HEK293 (cell line): ENCODE measurements around the gene LYL1.

Source experiments
- FEZF1 ChIP-seq: fragments of 450-650 bp; formaldehyde crosslinking; IDR thresholded peaks from 2 replicates; pipeline ENCODE4 v1.5.1; 2016; ENCODE audit warnings: missing biosample characterization, missing genetic modification characterization
- HOXC10 ChIP-seq: sonication (generic); formaldehyde crosslinking; IDR thresholded peaks from 2 replicates; pipeline ENCODE4 v1.8.1; 2023; ENCODE audit warnings: mild to moderate bottlenecking, missing genetic modification reagents
- KLF10 ChIP-seq: fragments of 450-650 bp; IDR thresholded peaks from 2 replicates; pipeline ENCODE4 v1.5.1; 2018; ENCODE audit warnings: missing biosample characterization, mild to moderate bottlenecking, missing genetic modification characterization
- KLF8 ChIP-seq: fragments of 450-650 bp; formaldehyde crosslinking; IDR thresholded peaks from 2 replicates; pipeline ENCODE4 v1.5.1; 2016; ENCODE audit warnings: missing biosample characterization, missing genetic modification characterization
- MYNN ChIP-seq: fragments of 450-650 bp; formaldehyde crosslinking; IDR thresholded peaks from 2 replicates; pipeline ENCODE4 v1.5.1; 2016; ENCODE audit warnings: missing biosample characterization, missing genetic modification characterization, borderline replicate concordance
- OSR2 ChIP-seq: fragments of 450-650 bp; formaldehyde crosslinking; IDR thresholded peaks from 2 replicates; pipeline ENCODE4 v1.5.1; 2016; ENCODE audit warnings: missing biosample characterization, missing genetic modification characterization
- PRDM1 ChIP-seq: fragments of 450-650 bp; formaldehyde crosslinking; IDR thresholded peaks from 2 replicates; pipeline ENCODE4; 2016; ENCODE audit warnings: missing biosample characterization, missing genetic modification characterization
- SP3 ChIP-seq: fragments of 450-650 bp; formaldehyde crosslinking; IDR thresholded peaks from 2 replicates; pipeline ENCODE4 v1.5.1; 2016; ENCODE audit warnings: missing biosample characterization, missing genetic modification characterization
- SP7 ChIP-seq: fragments of 450-650 bp; formaldehyde crosslinking; IDR thresholded peaks from 2 replicates; pipeline ENCODE4 v1.5.1; 2016; ENCODE audit warnings: missing biosample characterization, missing genetic modification characterization
- ZBTB10 ChIP-seq: fragments of 450-650 bp; formaldehyde crosslinking; IDR thresholded peaks from 2 replicates; pipeline ENCODE4 v1.5.1; 2016; ENCODE audit warnings: missing biosample characterization, missing genetic modification characterization
- ZBTB44 ChIP-seq: fragments of 450-650 bp; IDR thresholded peaks from 2 replicates; pipeline ENCODE4 v1.5.1; 2018; ENCODE audit warnings: missing biosample characterization, mild to moderate bottlenecking, missing genetic modification characterization
- ZBTB49 ChIP-seq: fragments of 450-650 bp; formaldehyde crosslinking; IDR thresholded peaks from 2 replicates; pipeline ENCODE4 v1.5.1; 2016; ENCODE audit warnings: missing biosample characterization, missing genetic modification characterization, low read depth
- ZFP69B ChIP-seq: fragments of 450-650 bp; formaldehyde crosslinking; IDR thresholded peaks from 2 replicates; pipeline ENCODE4 v1.5.1; 2016; ENCODE audit warnings: missing biosample characterization, missing genetic modification characterization
- ZIC2 ChIP-seq: fragments of 450-650 bp; formaldehyde crosslinking; IDR thresholded peaks from 2 replicates; pipeline ENCODE4 v1.5.1; 2016; ENCODE audit warnings: missing biosample characterization, missing genetic modification characterization
- ZNF121 ChIP-seq: fragments of 450-650 bp; formaldehyde crosslinking; IDR thresholded peaks from 2 replicates; pipeline ENCODE4 v1.5.1; 2016; ENCODE audit warnings: missing biosample characterization, missing genetic modification characterization
- ZNF140 ChIP-seq: fragments of 450-650 bp; formaldehyde crosslinking; IDR thresholded peaks from 2 replicates; pipeline ENCODE4 v1.5.1; 2016; ENCODE audit warnings: missing biosample characterization, missing genetic modification characterization
- ZNF184 ChIP-seq: fragments of 450-650 bp; IDR thresholded peaks from 2 replicates; pipeline ENCODE4 v1.5.1; 2018; ENCODE audit warnings: missing biosample characterization, mild to moderate bottlenecking, missing genetic modification characterization
- ZNF26 ChIP-seq: fragments of 450-650 bp; formaldehyde crosslinking; IDR thresholded peaks from 2 replicates; pipeline ENCODE4 v1.5.1; 2016; ENCODE audit warnings: missing biosample characterization, missing genetic modification characterization
- ZNF266 ChIP-seq: fragments of 450-650 bp; formaldehyde crosslinking; IDR thresholded peaks from 2 replicates; pipeline ENCODE4 v1.5.1; 2016; ENCODE audit warnings: missing biosample characterization, missing genetic modification characterization, low read depth
- ZNF398 ChIP-seq: fragments of 450-650 bp; formaldehyde crosslinking; IDR thresholded peaks from 2 replicates; pipeline ENCODE4 v1.5.1; 2017; ENCODE audit warnings: missing biosample characterization, missing genetic modification characterization
- ZNF514 ChIP-seq: fragments of 450-650 bp; formaldehyde crosslinking; IDR thresholded peaks from 2 replicates; pipeline ENCODE4 v1.5.1; 2016; ENCODE audit warnings: missing biosample characterization, missing genetic modification characterization
- ZNF518A ChIP-seq: fragments of 450-650 bp; formaldehyde crosslinking; conservative IDR thresholded peaks from 2 replicates; pipeline ENCODE4 v1.5.1; 2016; ENCODE audit warnings: low read depth, missing biosample characterization, missing genetic modification characterization
- ZNF658 ChIP-seq: fragments of 450-650 bp; formaldehyde crosslinking; IDR thresholded peaks from 2 replicates; pipeline ENCODE4; 2016; ENCODE audit warnings: missing biosample characterization, missing genetic modification characterization
- ZNF747 ChIP-seq: fragments of 450-650 bp; formaldehyde crosslinking; IDR thresholded peaks from 2 replicates; pipeline ENCODE4 v1.5.1; 2016; ENCODE audit warnings: missing biosample characterization, missing genetic modification characterization
- ZNF777 ChIP-seq: fragments of 450-650 bp; formaldehyde crosslinking; IDR thresholded peaks from 2 replicates; pipeline ENCODE4 v1.5.1; 2017; ENCODE audit warnings: missing biosample characterization, missing genetic modification characterization, borderline replicate concordance

Gene LYL1

GRCh38 chr19:13117772-13118423, 15.2 kb upstream of the LYL1 start, which contains the start of gene NACC1 (continued):
- 0 out of 2 replicates have a peak, but pooled peaks have one; percentile 24 for TF ChIP-seq ZBTB44 (tag by site-specific recombination)
- TF ChIP-seq KLF10, result peak; percentile 97
- peak; percentile 91 for TF ChIP-seq KLF8 (tag by site-specific recombination)
- no peak for TF ChIP-seq ZNF747 (tag by site-specific recombination)
- 0 out of 2 replicates have a peak, but pooled peaks have one; percentile 18 for TF ChIP-seq ZNF518A (tag by site-specific recombination)
- no peak for TF ChIP-seq MYNN
- TF ChIP-seq ZNF514 (tag by site-specific recombination), result no peak
- no peak for TF ChIP-seq OSR2 (tag by site-specific recombination)
- TF ChIP-seq ZNF140 (tag by site-specific recombination), result no peak
- no peak for TF ChIP-seq HOXC10 (CRISPR knock-in tag)
- peak; percentile 55; the same call in 1 of the 2 replicates for TF ChIP-seq ZBTB10 (tag by site-specific recombination)
- TF ChIP-seq ZNF184 (tag by site-specific recombination), result peak; percentile 88
- no peak for TF ChIP-seq ZNF777 (tag by site-specific recombination)
- no peak for TF ChIP-seq ZFP69B (tag by site-specific recombination)
- TF ChIP-seq ZIC2 (tag by site-specific recombination), result no peak
- peak; percentile 67 for TF ChIP-seq SP3 (tag by site-specific recombination)
- TF ChIP-seq ZNF26 (tag by site-specific recombination), result no peak
- TF ChIP-seq ZBTB49 (tag by site-specific recombination), result no peak
- no peak for TF ChIP-seq ZNF121 (tag by site-specific recombination)
- no peak for TF ChIP-seq FEZF1 (tag by site-specific recombination)
- TF ChIP-seq ZNF398 (tag by site-specific recombination), result no peak
- no peak for TF ChIP-seq ZNF266 (tag by site-specific recombination)
- no peak for TF ChIP-seq PRDM1 (tag by site-specific recombination)
- peak; percentile 51; the same call in 1 of the 2 replicates for TF ChIP-seq SP7
- TF ChIP-seq ZNF658 (tag by site-specific recombination), result no peak
